Measurements from ENCODE around the gene RAD21L1.

DNA sequence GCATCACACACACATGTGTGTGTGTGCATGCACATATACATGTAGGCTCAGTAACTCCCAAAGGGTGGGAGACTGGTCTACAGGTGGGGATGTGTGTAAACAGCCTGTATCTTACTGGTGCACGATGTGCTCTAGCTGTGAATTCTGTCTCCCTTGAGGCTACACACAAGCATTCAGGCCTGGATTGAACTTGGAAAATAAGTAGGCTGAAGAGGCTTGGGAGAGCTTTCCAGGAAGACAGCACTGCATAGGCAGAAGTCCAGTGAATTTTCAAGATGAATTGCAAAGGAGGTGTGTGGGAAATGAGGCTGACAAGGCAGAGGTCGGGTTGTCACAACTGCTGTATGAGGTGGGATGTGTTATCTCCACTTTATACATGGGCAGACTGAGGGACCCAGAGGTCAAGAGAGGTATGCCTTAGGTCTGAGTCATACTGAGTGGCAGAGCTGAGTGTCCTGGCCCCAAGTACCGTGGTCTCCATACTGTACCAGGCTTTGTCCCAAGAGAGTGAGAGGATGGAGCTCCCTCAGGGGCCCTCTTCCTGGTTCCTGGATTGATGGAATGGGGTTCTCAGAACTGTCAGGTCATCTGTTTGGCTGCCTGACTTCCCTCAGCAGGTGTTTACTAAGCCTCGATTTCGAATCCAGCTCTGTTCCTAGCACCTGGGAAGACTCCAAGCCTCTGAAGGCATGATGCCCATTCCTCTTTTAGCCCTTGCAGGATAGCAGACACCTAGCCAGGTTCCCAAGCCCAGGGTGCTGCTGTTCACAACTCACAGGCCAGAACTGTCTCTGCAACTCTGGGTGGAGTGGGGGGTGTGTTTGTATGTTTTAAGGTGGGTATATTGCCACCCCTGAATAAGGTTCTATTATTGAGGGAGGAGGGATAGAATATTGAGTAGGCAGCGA is 54.6 kb downstream of the RAD21L1 start:
- TF ChIP-seq, protein P1, sequence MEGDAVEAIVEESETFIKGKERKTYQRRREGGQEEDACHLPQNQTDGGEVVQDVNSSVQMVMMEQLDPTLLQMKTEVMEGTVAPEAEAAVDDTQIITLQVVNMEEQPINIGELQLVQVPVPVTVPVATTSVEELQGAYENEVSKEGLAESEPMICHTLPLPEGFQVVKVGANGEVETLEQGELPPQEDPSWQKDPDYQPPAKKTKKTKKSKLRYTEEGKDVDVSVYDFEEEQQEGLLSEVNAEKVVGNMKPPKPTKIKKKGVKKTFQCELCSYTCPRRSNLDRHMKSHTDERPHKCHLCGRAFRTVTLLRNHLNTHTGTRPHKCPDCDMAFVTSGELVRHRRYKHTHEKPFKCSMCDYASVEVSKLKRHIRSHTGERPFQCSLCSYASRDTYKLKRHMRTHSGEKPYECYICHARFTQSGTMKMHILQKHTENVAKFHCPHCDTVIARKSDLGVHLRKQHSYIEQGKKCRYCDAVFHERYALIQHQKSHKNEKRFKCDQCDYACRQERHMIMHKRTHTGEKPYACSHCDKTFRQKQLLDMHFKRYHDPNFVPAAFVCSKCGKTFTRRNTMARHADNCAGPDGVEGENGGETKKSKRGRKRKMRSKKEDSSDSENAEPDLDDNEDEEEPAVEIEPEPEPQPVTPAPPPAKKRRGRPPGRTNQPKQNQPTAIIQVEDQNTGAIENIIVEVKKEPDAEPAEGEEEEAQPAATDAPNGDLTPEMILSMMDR (IDR thresholded peaks at IDR 0.05; ENCODE audit: low read depth, low read length, missing input control) = no peak
- TF ChIP-seq, protein P2, sequence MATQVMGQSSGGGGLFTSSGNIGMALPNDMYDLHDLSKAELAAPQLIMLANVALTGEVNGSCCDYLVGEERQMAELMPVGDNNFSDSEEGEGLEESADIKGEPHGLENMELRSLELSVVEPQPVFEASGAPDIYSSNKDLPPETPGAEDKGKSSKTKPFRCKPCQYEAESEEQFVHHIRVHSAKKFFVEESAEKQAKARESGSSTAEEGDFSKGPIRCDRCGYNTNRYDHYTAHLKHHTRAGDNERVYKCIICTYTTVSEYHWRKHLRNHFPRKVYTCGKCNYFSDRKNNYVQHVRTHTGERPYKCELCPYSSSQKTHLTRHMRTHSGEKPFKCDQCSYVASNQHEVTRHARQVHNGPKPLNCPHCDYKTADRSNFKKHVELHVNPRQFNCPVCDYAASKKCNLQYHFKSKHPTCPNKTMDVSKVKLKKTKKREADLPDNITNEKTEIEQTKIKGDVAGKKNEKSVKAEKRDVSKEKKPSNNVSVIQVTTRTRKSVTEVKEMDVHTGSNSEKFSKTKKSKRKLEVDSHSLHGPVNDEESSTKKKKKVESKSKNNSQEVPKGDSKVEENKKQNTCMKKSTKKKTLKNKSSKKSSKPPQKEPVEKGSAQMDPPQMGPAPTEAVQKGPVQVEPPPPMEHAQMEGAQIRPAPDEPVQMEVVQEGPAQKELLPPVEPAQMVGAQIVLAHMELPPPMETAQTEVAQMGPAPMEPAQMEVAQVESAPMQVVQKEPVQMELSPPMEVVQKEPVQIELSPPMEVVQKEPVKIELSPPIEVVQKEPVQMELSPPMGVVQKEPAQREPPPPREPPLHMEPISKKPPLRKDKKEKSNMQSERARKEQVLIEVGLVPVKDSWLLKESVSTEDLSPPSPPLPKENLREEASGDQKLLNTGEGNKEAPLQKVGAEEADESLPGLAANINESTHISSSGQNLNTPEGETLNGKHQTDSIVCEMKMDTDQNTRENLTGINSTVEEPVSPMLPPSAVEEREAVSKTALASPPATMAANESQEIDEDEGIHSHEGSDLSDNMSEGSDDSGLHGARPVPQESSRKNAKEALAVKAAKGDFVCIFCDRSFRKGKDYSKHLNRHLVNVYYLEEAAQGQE (IDR thresholded peaks at IDR 0.05) = no peak
- TF ChIP-seq RXRA (IDR thresholded peaks at IDR 0.05) (no peak), RAD21 (IDR thresholded peaks at IDR 0.05) (no peak), TAF1 (conservative IDR thresholded peaks at IDR 0.05) (no peak), MAX (IDR thresholded peaks at IDR 0.05) (no peak), JUND (IDR thresholded peaks at IDR 0.05) (no peak), GABPA (IDR thresholded peaks at IDR 0.05 in 1 of 2, conservative IDR thresholded peaks at IDR 0.05 in 1 of 2) (no peak), EGR1 (IDR thresholded peaks at IDR 0.05; ENCODE audit: low read depth in 2 of 2) (no peak), YY1 (IDR thresholded peaks at IDR 0.05) (no peak), HNF4A (conservative IDR thresholded peaks at IDR 0.05) (no peak), FOXA1 (IDR thresholded peaks at IDR 0.05) (no peak)
- TF ChIP-seq, protein P3, sequence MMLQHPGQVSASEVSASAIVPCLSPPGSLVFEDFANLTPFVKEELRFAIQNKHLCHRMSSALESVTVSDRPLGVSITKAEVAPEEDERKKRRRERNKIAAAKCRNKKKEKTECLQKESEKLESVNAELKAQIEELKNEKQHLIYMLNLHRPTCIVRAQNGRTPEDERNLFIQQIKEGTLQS (IDR thresholded peaks at IDR 0.05) = no peak

Data from liver (tissue), 3 donors.